Superior temporal gyrus (tissue), 1 donor: ENCODE measurements around the gene ACHE.

Source experiments
- DNase-seq: peaks from one replicate; pipeline ENCODE4 v3.0.0-alpha.2; 2016; ENCODE audit errors: extremely low spot score

The ACHE gene

GRCh38 chr7:100896732-100897608 lies 1.3 kb upstream of the ACHE start:
- no peak for DNase-seq

GRCh38 chr7:100895956-100896731 lies 456 bp upstream of the ACHE start:
- DNase-seq = no peak

GRCh38 chr7:100894860-100895700 lies 608 bp downstream of the ACHE start:
- no peak for DNase-seq

GRCh38 chr7:100893910-100894721 lies 1.6 kb downstream of the ACHE start:
- no peak for DNase-seq

- DNase-seq = no peak
These were observed 2.3 kb downstream of the ACHE start for GRCh38 chr7:100893318-100893895.

- no peak for DNase-seq
These were observed 3.0 kb downstream of the ACHE start for GRCh38 chr7:100892364-100893317.

- DNase-seq = no peak
These were observed 4.0 kb downstream of the ACHE start for GRCh38 chr7:100891568-100892247.

- no peak for DNase-seq
These were observed 4.8 kb downstream of the ACHE start for GRCh38 chr7:100890653-100891567.

GRCh38 chr7:100888988-100889750 lies 6.5 kb downstream of the ACHE start, which contains the start of gene UFSP1:
TSS of gene UFSP1 (minus strand) at chr7:100889715. CDS start at chr7:100889271, 444 bp downstream.
- DNase-seq = no peak

GRCh38 chr7:100888291-100888987 lies 7.2 kb downstream of the ACHE start:
- no peak for DNase-seq

- no peak for DNase-seq
These were observed 8.0 kb downstream of the ACHE start for GRCh38 chr7:100887516-100888290.

GRCh38 chr7:100886936-100887515 lies 8.7 kb downstream of the ACHE start:
- no peak for DNase-seq

GRCh38 chr7:100886142-100886935 lies 9.3 kb downstream of the ACHE start:
- no peak for DNase-seq

GRCh38 chr7:100885440-100886141 lies 10.1 kb downstream of the ACHE start:
- DNase-seq = no peak
